H1 (cell line): ENCODE data around the gene RPS6KA4. TPM values are rescaled to one million over a fixed set of nuclear protein-coding genes. Genes with fewer than 3 reads are reported as not detected.

Experiments used
- CTCF ChIA-PET: fragments of 300-600 bp; sonication (Branson Sonifier 250); formaldehyde crosslinking; loops from one replicate; lab custom pipeline; 2021; ENCODE audit not compliant: partially characterized antibody; lab: Charles Lee
- POLR2A ChIA-PET: fragments of 300-600 bp; sonication (Branson Sonifier 250); formaldehyde crosslinking; loops from one replicate; lab custom pipeline; 2021; ENCODE audit warnings: inconsistent platforms; ENCODE audit not compliant: partially characterized antibody; lab: Charles Lee
- DNase-seq, 2 experiments: peaks; one replicate each; pipeline versions ENCODE4 v3.0.0 to v3.0.0-alpha.2; 2010 to 2022; ENCODE audit warnings: low spot score in 2 of 2, low read depth in 1 of 2, mixed read lengths in 1 of 2
- FAIRE-seq: peaks from 2 replicates; lab custom pipeline; 2011; peaks lifted over from hg19 to GRCh38; lab: Jason Lieb, UNC
- H2AFZ ChIP-seq: 2 replicates; pipeline ENCODE4 v1.8.1; 2012; ENCODE audit warnings: low read length, inconsistent platforms
- H2AK5ac ChIP-seq: 2 replicates; pipeline ENCODE4 v1.6.1; 2013; ENCODE audit warnings: low read depth, low read length
- H2BK120ac ChIP-seq: replicated peaks from 2 replicates; pipeline ENCODE3; 2013; ENCODE audit warnings: low read depth, low read length, inconsistent platforms
- H2BK12ac ChIP-seq: 2 replicates; pipeline ENCODE4 v1.6.1; 2013; ENCODE audit warnings: low read depth, low read length
- H2BK15ac ChIP-seq: 2 replicates; pipeline ENCODE4 v1.6.1; 2013; ENCODE audit warnings: low read length
- H2BK20ac ChIP-seq: 2 replicates; pipeline ENCODE4 v1.6.1; 2013; ENCODE audit warnings: low read length
- H2BK5ac ChIP-seq: 2 replicates; pipeline ENCODE4 v1.6.1; 2013; ENCODE audit warnings: low read depth, low read length
- H3K14ac ChIP-seq: 2 replicates; pipeline ENCODE4 v1.6.1; 2013; ENCODE audit warnings: inconsistent platforms; ENCODE audit not compliant: insufficient read length
- H3K18ac ChIP-seq: 2 replicates; pipeline ENCODE4 v1.6.1; 2013; ENCODE audit warnings: low read length; ENCODE audit errors: extremely low read depth
- H3K23ac ChIP-seq: 2 replicates; pipeline ENCODE4 v1.6.1; 2013; ENCODE audit warnings: inconsistent platforms; ENCODE audit not compliant: insufficient read length
- H3K23me2 ChIP-seq: 2 replicates; pipeline ENCODE4 v1.6.1; 2013; ENCODE audit warnings: low read depth, low read length
- H3K27ac ChIP-seq: 2 replicates; pipeline ENCODE4 v1.6.1; 2011; ENCODE audit warnings: low read depth, low read length, inconsistent platforms
- H3K27me3 ChIP-seq, 4 experiments: replicated peaks in 1 of 4; 1 replicate in 1 of 4; 2 replicates in 3 of 4; pipeline versions ENCODE4 v1.6.1 to v1.8.1; 2011 to 2013; ENCODE audit warnings: low read length in 3 of 4, mild to moderate bottlenecking in 3 of 4, inconsistent platforms in 2 of 4, mixed read lengths in 2 of 4, moderate library complexity in 1 of 4; ENCODE audit not compliant: control insufficient read depth in 3 of 4, insufficient read depth in 3 of 4; ENCODE audit errors: extremely low read depth in 1 of 4
- H3K36me3 ChIP-seq, 4 experiments: 2 replicates each; pipeline versions ENCODE4 v1.6.1 to v1.8.1; 2011 to 2013; ENCODE audit warnings: mild to moderate bottlenecking in 4 of 4, low read length in 3 of 4, moderate library complexity in 2 of 4, control low read depth in 1 of 4, inconsistent platforms in 1 of 4; ENCODE audit not compliant: insufficient read depth in 4 of 4, control insufficient read depth in 2 of 4
- H3K4ac ChIP-seq: replicated peaks from 2 replicates; pipeline ENCODE3; 2013; ENCODE audit warnings: low read length, low read depth, mixed read lengths, inconsistent platforms; ENCODE audit not compliant: insufficient read length
- H3K4me1 ChIP-seq, 4 experiments: replicated peaks in 1 of 4; 1 replicate in 1 of 4; 2 replicates in 3 of 4; pipeline versions ENCODE4 v1.6.1 to v1.8.1; 2011 to 2013; ENCODE audit warnings: low read length in 3 of 4, inconsistent platforms in 2 of 4, mixed read lengths in 1 of 4; ENCODE audit not compliant: insufficient read depth in 4 of 4, control insufficient read depth in 3 of 4
- H3K4me2 ChIP-seq, 2 experiments: 2 replicates each; pipeline versions ENCODE4 v1.6.1 to v1.8.1; 2011 to 2013; ENCODE audit warnings: low read depth in 2 of 2, low read length in 2 of 2, control low read depth in 1 of 2, inconsistent platforms in 1 of 2, mild to moderate bottlenecking in 1 of 2; ENCODE audit not compliant: insufficient read depth in 1 of 2
- H3K4me3 ChIP-seq, 4 experiments: fragments of 200-600, 300-600 bp in 1 of 4; sonication (generic), shearing (Covaris generic), sonication (Bioruptor Twin) in 1 of 4; 2 replicates each; pipeline versions ENCODE4 v1.5.1 to v1.8.1; 2011 to 2016; ENCODE audit warnings: low read length in 4 of 4, low read depth in 3 of 4, control low read depth in 2 of 4, inconsistent platforms in 2 of 4, mild to moderate bottlenecking in 2 of 4, mixed read lengths in 1 of 4, moderate library complexity in 1 of 4; ENCODE audit not compliant: insufficient read depth in 2 of 4; ENCODE audit errors: extremely low read depth in 1 of 4
- H3K56ac ChIP-seq: replicated peaks from 2 replicates; pipeline ENCODE3; 2013; ENCODE audit warnings: low read depth, mild to moderate bottlenecking, mixed read lengths, low read length, inconsistent platforms; ENCODE audit not compliant: insufficient read length
- H3K79me1 ChIP-seq: 2 replicates; pipeline ENCODE4 v1.6.1; 2013; ENCODE audit warnings: low read depth, low read length, control low read depth
- H3K79me2 ChIP-seq, 2 experiments: 2 replicates each; pipeline versions ENCODE4 v1.6.1 to v1.8.1; 2012 to 2013; ENCODE audit warnings: low read length in 2 of 2, mild to moderate bottlenecking in 2 of 2, inconsistent platforms in 1 of 2; ENCODE audit not compliant: insufficient read depth in 2 of 2, control insufficient read depth in 1 of 2
- H3K9ac ChIP-seq, 4 experiments: replicated peaks in 1 of 4; 1 replicate in 1 of 4; 2 replicates in 3 of 4; pipeline versions ENCODE4 v1.6.1 to v1.8.1; 2011 to 2013; ENCODE audit warnings: low read depth in 3 of 4, low read length in 3 of 4, control low read depth in 2 of 4, mild to moderate bottlenecking in 2 of 4, moderate library complexity in 2 of 4, inconsistent platforms in 1 of 4; ENCODE audit errors: extremely low read depth in 1 of 4
- H3K9me3 ChIP-seq, 2 experiments: 2 replicates each; pipeline versions ENCODE4 v1.6.1 to v1.8.1; 2012 to 2013; ENCODE audit warnings: mild to moderate bottlenecking in 2 of 2, moderate library complexity in 2 of 2, control low read depth in 1 of 2, inconsistent platforms in 1 of 2, low read depth in 1 of 2, low read length in 1 of 2, mixed read lengths in 1 of 2; ENCODE audit not compliant: insufficient read depth in 2 of 2
- H4K20me1 ChIP-seq, 2 experiments: replicated peaks in 1 of 2; 2 replicates each; pipeline versions ENCODE3 to v1.8.1; 2011 to 2013; ENCODE audit warnings: inconsistent platforms in 2 of 2, low read length in 2 of 2, mild to moderate bottlenecking in 1 of 2; ENCODE audit not compliant: insufficient read depth in 2 of 2, control insufficient read depth in 1 of 2
- H4K5ac ChIP-seq: 2 replicates; pipeline ENCODE4 v1.6.1; 2013; ENCODE audit warnings: low read length, low read depth, mixed read lengths, inconsistent platforms; ENCODE audit not compliant: insufficient read length
- H4K8ac ChIP-seq: 2 replicates; pipeline ENCODE4 v1.8.0; 2013; ENCODE audit warnings: mild to moderate bottlenecking, moderate library complexity, low read length, inconsistent platforms; ENCODE audit not compliant: insufficient read depth; ENCODE audit errors: extremely low read depth
- H4K91ac ChIP-seq: replicated peaks from 2 replicates; pipeline ENCODE3; 2013; ENCODE audit warnings: low read length, mixed read lengths, inconsistent platforms; ENCODE audit not compliant: insufficient read length
- CTCF ChIP-seq, 3 experiments: IDR thresholded peaks; 1 replicate in 2 of 3; 2 replicates in 1 of 3; pipeline versions ENCODE4 v1.5.1 to v1.6.1; 2011; ENCODE audit warnings: low read length in 3 of 3, mild to moderate bottlenecking in 3 of 3, inconsistent platforms in 2 of 3, low read depth in 1 of 3, moderate library complexity in 1 of 3; ENCODE audit not compliant: insufficient read depth in 1 of 3; ENCODE audit errors: control extremely low read depth in 1 of 3
- E2F6 ChIP-seq: IDR thresholded peaks from 2 replicates; pipeline ENCODE4 v1.6.1; 2012; ENCODE audit warnings: inconsistent platforms
- RBBP5 ChIP-seq: IDR thresholded peaks from 2 replicates; pipeline ENCODE4 v1.7.1; 2012; ENCODE audit warnings: low read depth, mild to moderate bottlenecking, inconsistent platforms, low read length, moderate library complexity, borderline replicate concordance
- RXRA ChIP-seq: IDR thresholded peaks from 2 replicates; pipeline ENCODE4 v1.6.1; 2011; ENCODE audit warnings: low read depth, mild to moderate bottlenecking, low read length, moderate library complexity; ENCODE audit not compliant: insufficient read depth
- SIN3A ChIP-seq, 2 experiments: IDR thresholded peaks in 1 of 2; conservative IDR thresholded peaks in 1 of 2; 2 replicates each; pipeline ENCODE4 v1.6.1; 2011 to 2012; ENCODE audit warnings: low read length in 2 of 2, improper control_type of control experiment in 1 of 2, low read depth in 1 of 2, mild to moderate bottlenecking in 1 of 2
- SIX5 ChIP-seq: IDR thresholded peaks from 2 replicates; pipeline ENCODE4 v1.6.1; 2011; ENCODE audit warnings: mild to moderate bottlenecking, low read depth, low read length
- WGBS, 2 experiments: shearing (Covaris generic) in 1 of 2; methylation state at CpG; one replicate each; pipeline versions ENCODE4 v1.1.6 to v1.1.7; 2013 to 2015; ENCODE audit warnings: low lambda C conversion rate in 2 of 2, mixed read lengths in 2 of 2, inconsistent platforms in 1 of 2, low coverage in 1 of 2, missing lambda C conversion rate in 1 of 2; ENCODE audit not compliant: insufficient replicate concordance in 2 of 2, insufficient coverage in 1 of 2, insufficient read length in 1 of 2; ENCODE audit errors: extremely low coverage in 1 of 2, missing lambda C conversion rate in 1 of 2; 5-methylcytosine and 5-hydroxymethylcytosine counted together
- polyA plus RNA-seq, 7 experiments: library from polyadenylated mRNA; depleted of rRNA in 3 of 7; stranded (reverse) in 5 of 7; unstranded in 2 of 7; fragments of >200 nt in 5 of 7; fragments of 200-250 nt in 2 of 7; gene quantifications; 1 replicate in 5 of 7; 2 replicates in 1 of 7; 4 replicates in 1 of 7; pipeline versions ENCODE4 v1.2.1 to v1.2.3, GENCODE V29; 2011 to 2013; ENCODE audit warnings: missing spikeins in 2 of 7, mixed read lengths in 2 of 7
- total RNA-seq: library from RNA; stranded (reverse); fragmentation: NEBNext Ultra II Directional; extraction: Animal tissue kit (Norgen Biotek cat#: 25700); gene quantifications from 2 replicates; pipeline ENCODE4 v1.2.1, GENCODE V29; 2021

The RPS6KA4 gene
- total and polyA plus RNA-seq, 2 of the 8 experiments (the other 6 are each of a cell fraction or from before 2014, with no cell fraction given) = 8.2 to 12.6 TPM

GRCh38 chr11:64314146-64314804, 44.7 kb upstream of the RPS6KA4 start:
- H3K23me2 ChIP-seq = peaks cover 5% of the 10 kb centered on the region; the same call in 1 of the 2 replicates
- no peak overlapping the region for H2BK20ac ChIP-seq
- H2BK120ac ChIP-seq = no peak overlapping the region
- H3K4me1 ChIP-seq = peaks cover 0 to 5% (median 3%) of the 10 kb centered on the region in 4 experiments; a peak in 5 of 7 replicates
- peaks cover 0 to 16% (median 10%) of the 10 kb centered on the region in 4 experiments; a peak in 7 of 8 replicates for H3K36me3 ChIP-seq
- no peak overlapping the region for H4K5ac ChIP-seq
- no peak overlapping the region for H3K4me3 ChIP-seq
- no peak overlapping the region for H3K9ac ChIP-seq
- peaks cover 6% of the 10 kb centered on the region; the same call in 1 of the 2 replicates for H3K79me1 ChIP-seq
- no peak overlapping the region for H3K27ac ChIP-seq
- ChIA-PET CTCF (interaction anchor here (0.5 to 20.8 kb wide), 9 partner anchors 10 to 1132 kb away, joined by 3 to 614 read pairs (median 3); partner anchors contain the start of genes CATSPERZ and CCDC88B), POLR2A (interaction anchor here (0.7 to 6.6 kb wide), 7 partner anchors 9 to 67 kb away, joined by 3 to 61 read pairs (median 3); partner anchors contain the start of gene ESRRA)
- no peak overlapping the region for H2BK5ac ChIP-seq
- H3K14ac ChIP-seq = no peak overlapping the region
- DNase-seq (no peak), FAIRE-seq (no peak)
- H3K4ac ChIP-seq = no peak overlapping the region
- no peaks in the 10 kb centered on the region for H3K27me3 ChIP-seq
- H4K91ac ChIP-seq = no peak overlapping the region
- peaks cover 0 to 3% of the 10 kb centered on the region in 2 experiments for H4K20me1 ChIP-seq
- no peak overlapping the region for H3K18ac ChIP-seq
- H2AFZ ChIP-seq = no peak overlapping the region
- H3K9me3 ChIP-seq = no peaks in the 10 kb centered on the region
- H4K8ac ChIP-seq = no peak overlapping the region; the same call in 1 of the 2 replicates
- H2AK5ac ChIP-seq = no peak overlapping the region
- H3K56ac ChIP-seq = no peak overlapping the region
- no peak overlapping the region for H2BK12ac ChIP-seq
- no peak overlapping the region for H3K23ac ChIP-seq
- no peak for TF ChIP-seq RBBP5
- TF ChIP-seq SIX5 = no peak
- TF ChIP-seq CTCF (IDR thresholded peaks at IDR 0.05; ENCODE audit: control extremely low read depth in 1 of 3, insufficient read depth in 1 of 3, low read depth in 1 of 3, low read length in 3 of 3) = peak in 2 of 3 experiments; percentile 23 to 59; a peak in 2 of 4 replicates
- no peak for TF ChIP-seq E2F6
- no peak for TF ChIP-seq RXRA
- no peak for TF ChIP-seq SIN3A (conservative IDR thresholded peaks at IDR 0.05 in 1 of 2, IDR thresholded peaks at IDR 0.05 in 1 of 2; ENCODE audit: low read depth in 1 of 2, low read length in 2 of 2)
- H3K4me2 ChIP-seq = no peak overlapping the region
- H3K79me2 ChIP-seq = peaks cover 0 to 17% of the 10 kb centered on the region in 2 experiments; a peak in 2 of 4 replicates
- H2BK15ac ChIP-seq = no peak overlapping the region
- WGBS, 2 experiments = 88% methylated on average over 18 of the region's 19 CpGs; no CpG with 5 or more reads in 1 of the 2 experiments
